ENCODE measurements around the gene RIN3. TPM values are rescaled to one million over a fixed set of nuclear protein-coding genes. Genes with fewer than 3 reads are reported as not detected.

The RIN3 gene
- total and polyA plus RNA-seq, 2 of the 4 experiments (the other 2 are of a cell fraction) = 2.5 to 11.1 TPM

DNA sequence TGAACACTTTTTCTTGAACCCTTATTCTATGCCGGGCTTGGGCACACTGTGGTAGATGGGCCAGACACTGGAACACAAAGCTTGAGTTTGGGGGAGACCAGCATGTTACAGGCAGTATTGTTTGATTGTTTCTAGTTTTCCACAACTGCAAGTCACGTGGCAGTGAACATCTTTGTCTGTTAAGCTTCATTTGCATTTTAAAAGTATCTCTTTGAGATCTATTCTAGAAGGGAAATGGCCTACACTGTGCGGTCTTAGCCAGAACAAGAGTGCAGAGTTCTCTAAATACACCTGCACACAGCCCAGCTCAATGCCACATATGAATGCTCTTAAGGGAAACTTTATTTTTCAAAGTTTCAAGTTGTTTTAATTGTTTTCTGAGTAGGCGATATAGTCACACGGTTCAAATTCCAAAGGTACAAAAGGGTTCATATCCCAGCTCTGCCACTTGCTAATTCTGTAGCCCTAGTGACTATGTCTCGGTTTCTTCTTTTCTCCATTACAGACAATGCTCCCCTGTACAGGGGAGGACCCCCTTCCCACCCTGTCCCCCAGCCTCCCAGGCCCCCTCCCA, 24.9 kb downstream of the RIN3 start:
- no TSS peak for BruUV-seq (replicated peaks)
- peaks cover 16% of the 10 kb centered on the region for H4K20me1 ChIP-seq (ENCODE audit: insufficient read depth, low read length)
- peaks cover 33 to 64% of the 10 kb centered on the region in 2 experiments for H3K79me1 ChIP-seq (ENCODE audit: low read depth in 1 of 2, low read length in 2 of 2)
- no CpG with 5 or more reads among the region's 6 CpGs for WGBS, 2 experiments (ENCODE audit: extremely low coverage in 2 of 2, insufficient read length in 1 of 2)
- no peak overlapping the region for H3K27ac ChIP-seq (ENCODE audit: insufficient read depth, low read length)
- no peaks in the 10 kb centered on the region for H3K36me3 ChIP-seq (ENCODE audit: control insufficient read depth, insufficient read depth, low read length)
- H3K18ac ChIP-seq (ENCODE audit: low read depth, low read length) = no peak overlapping the region
- POLR2A ChIA-PET (ENCODE audit: unreplicated experiment) = no interaction called here
- peaks cover 20% of the 10 kb centered on the region for H3K9me1 ChIP-seq (ENCODE audit: insufficient read depth, low read length)
- intact Hi-C loops (cut with micrococcal nuclease) (no loop called here), dilution Hi-C loops (cut with HindIII; ENCODE audit: low sequenced_read_pairs, unreplicated experiment) (no loop called here), in situ Hi-C loops (cut with MboI; ENCODE audit: low sequenced_read_pairs) (no loop called here)
- no peak overlapping the region for H3K4ac ChIP-seq (ENCODE audit: low read depth, low read length)
- H2BK15ac ChIP-seq (ENCODE audit: low read depth, low read length) = no peak overlapping the region; the same call in 2 of the 3 replicates
- ATAC-seq (ENCODE audit: low read depth) (no peak), DNase-seq (no peak)
- peaks cover 17% of the 10 kb centered on the region for H3K4me1 ChIP-seq (ENCODE audit: control insufficient read depth, insufficient read depth, low read length)
- H3K4me3 ChIP-seq (ENCODE audit: insufficient read depth, low read depth, low read length) = no peak overlapping the region
- H3K56ac ChIP-seq (ENCODE audit: extremely low read depth, insufficient read depth, low read length) = no peak overlapping the region
- H3K4me2 ChIP-seq (ENCODE audit: low read depth, low read length) = no peak overlapping the region
- no peak overlapping the region for H2AFZ ChIP-seq (replicated peaks; ENCODE audit: low read length, poor library complexity)
- no peaks in the 10 kb centered on the region for H3K9me3 ChIP-seq (ENCODE audit: control insufficient read depth, insufficient read depth, low read length)
- no peak overlapping the region for H4K8ac ChIP-seq (ENCODE audit: low read depth in 2 of 2, low read length in 2 of 2)
- H3K27me3 ChIP-seq (ENCODE audit: control insufficient read depth, insufficient read depth, low read length) = no peaks in the 10 kb centered on the region
- CTCF ChIA-PET = no interaction called here
- no peak overlapping the region for H2BK5ac ChIP-seq (ENCODE audit: low read depth, low read length, poor library complexity, severe bottlenecking)
- H2BK20ac ChIP-seq (ENCODE audit: low read depth, low read length) = no peak overlapping the region
- no peak overlapping the region for H4K5ac ChIP-seq (ENCODE audit: low read depth, low read length)
- peak overlapping the region; percentile 79 for H2AK5ac ChIP-seq (ENCODE audit: low read depth, low read length)
- no peak overlapping the region for H3K9ac ChIP-seq (ENCODE audit: low read depth, low read length)
- no peak overlapping the region for H3K23ac ChIP-seq (ENCODE audit: low read depth, low read length)
- H2AK9ac ChIP-seq (replicated peaks; ENCODE audit: low read depth, low read length, poor library complexity) = no peak overlapping the region
- TF ChIP-seq MXI1 (IDR thresholded peaks at IDR 0.05; ENCODE audit: borderline replicate concordance, low read depth, low read length) (no peak), RFX5 (IDR thresholded peaks at IDR 0.05; ENCODE audit: low read depth, low read length) (no peak), SMC3 (IDR thresholded peaks at IDR 0.05; ENCODE audit: low read depth, low read length) (no peak), RCOR1 (IDR thresholded peaks at IDR 0.05; ENCODE audit: insufficient replicate concordance, low read length) (no peak), MAZ (IDR thresholded peaks at IDR 0.05; ENCODE audit: borderline replicate concordance, low read depth, low read length) (no peak), CHD1 (IDR thresholded peaks at IDR 0.05; ENCODE audit: low read depth, low read length) (no peak), NFE2L2 (IDR thresholded peaks at IDR 0.05; ENCODE audit: low read depth, low read length) (no peak), POLR2A (IDR thresholded peaks at IDR 0.05; ENCODE audit: low read depth, low read length) (no peak), ELK1 (IDR thresholded peaks at IDR 0.05; ENCODE audit: borderline replicate concordance, low read depth, low read length) (no peak), BHLHE40 (IDR thresholded peaks at IDR 0.05; ENCODE audit: low read depth, low read length) (no peak), MAFK (IDR thresholded peaks at IDR 0.05; ENCODE audit: low read depth, low read length) (no peak), RAD21 (IDR thresholded peaks at IDR 0.05; ENCODE audit: low read length) (no peak), CEBPB (IDR thresholded peaks at IDR 0.05; ENCODE audit: low read depth, low read length) (no peak), FOS (IDR thresholded peaks at IDR 0.05; ENCODE audit: low read depth, low read length) (no peak)
- TF ChIP-seq, protein P1, sequence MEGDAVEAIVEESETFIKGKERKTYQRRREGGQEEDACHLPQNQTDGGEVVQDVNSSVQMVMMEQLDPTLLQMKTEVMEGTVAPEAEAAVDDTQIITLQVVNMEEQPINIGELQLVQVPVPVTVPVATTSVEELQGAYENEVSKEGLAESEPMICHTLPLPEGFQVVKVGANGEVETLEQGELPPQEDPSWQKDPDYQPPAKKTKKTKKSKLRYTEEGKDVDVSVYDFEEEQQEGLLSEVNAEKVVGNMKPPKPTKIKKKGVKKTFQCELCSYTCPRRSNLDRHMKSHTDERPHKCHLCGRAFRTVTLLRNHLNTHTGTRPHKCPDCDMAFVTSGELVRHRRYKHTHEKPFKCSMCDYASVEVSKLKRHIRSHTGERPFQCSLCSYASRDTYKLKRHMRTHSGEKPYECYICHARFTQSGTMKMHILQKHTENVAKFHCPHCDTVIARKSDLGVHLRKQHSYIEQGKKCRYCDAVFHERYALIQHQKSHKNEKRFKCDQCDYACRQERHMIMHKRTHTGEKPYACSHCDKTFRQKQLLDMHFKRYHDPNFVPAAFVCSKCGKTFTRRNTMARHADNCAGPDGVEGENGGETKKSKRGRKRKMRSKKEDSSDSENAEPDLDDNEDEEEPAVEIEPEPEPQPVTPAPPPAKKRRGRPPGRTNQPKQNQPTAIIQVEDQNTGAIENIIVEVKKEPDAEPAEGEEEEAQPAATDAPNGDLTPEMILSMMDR (conservative IDR thresholded peaks at IDR 0.05; ENCODE audit: low read depth, low read length) = no peak
- TF ChIP-seq, protein P2, sequence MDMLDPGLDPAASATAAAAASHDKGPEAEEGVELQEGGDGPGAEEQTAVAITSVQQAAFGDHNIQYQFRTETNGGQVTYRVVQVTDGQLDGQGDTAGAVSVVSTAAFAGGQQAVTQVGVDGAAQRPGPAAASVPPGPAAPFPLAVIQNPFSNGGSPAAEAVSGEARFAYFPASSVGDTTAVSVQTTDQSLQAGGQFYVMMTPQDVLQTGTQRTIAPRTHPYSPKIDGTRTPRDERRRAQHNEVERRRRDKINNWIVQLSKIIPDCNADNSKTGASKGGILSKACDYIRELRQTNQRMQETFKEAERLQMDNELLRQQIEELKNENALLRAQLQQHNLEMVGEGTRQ (IDR thresholded peaks at IDR 0.05; ENCODE audit: low read depth, low read length) = no peak
- H4K91ac ChIP-seq (ENCODE audit: insufficient read depth, low read depth, low read length) = no peak overlapping the region
- no peak overlapping the region for H2BK120ac ChIP-seq (ENCODE audit: low read depth, low read length)
- H3K14ac ChIP-seq (replicated peaks; ENCODE audit: low read depth, low read length) = peak overlapping the region; percentile 5
